Neutrophil (primary cell): ENCODE data around the gene TMEM63B.

Experiments used
- H3K27ac ChIP-seq: fragments of 200-600 bp; sonication (generic); 2 replicates; pipeline ENCODE4 v1.5.1; 2016; ENCODE audit warnings: mild to moderate bottlenecking, moderate library complexity
- H3K27me3 ChIP-seq: fragments of 200-600 bp; sonication (generic); 2 replicates; pipeline ENCODE4 v1.6.0; 2016; ENCODE audit warnings: mild to moderate bottlenecking
- H3K36me3 ChIP-seq: fragments of 200-600 bp; sonication (generic); 2 replicates; pipeline ENCODE4 v1.5.1; 2017
- H3K4me1 ChIP-seq, 2 experiments: fragments of 200-600 bp in 1 of 2; sonication (generic) in 1 of 2; 1 replicate in 1 of 2; 2 replicates in 1 of 2; pipeline versions ENCODE4 v1.5.1 to v1.6.1; 2013 to 2016; ENCODE audit warnings: low read depth in 1 of 2, low read length in 1 of 2, mild to moderate bottlenecking in 1 of 2, moderate library complexity in 1 of 2; ENCODE audit not compliant: control insufficient read depth in 1 of 2, insufficient read depth in 1 of 2
- H3K4me3 ChIP-seq, 2 experiments: fragments of 200-600 bp in 1 of 2; sonication (generic) in 1 of 2; 1 replicate in 1 of 2; 2 replicates in 1 of 2; pipeline ENCODE4 v1.5.1; 2013 to 2016; ENCODE audit warnings: low read depth in 1 of 2, low read length in 1 of 2, mild to moderate bottlenecking in 1 of 2, moderate library complexity in 1 of 2
- H3K9me3 ChIP-seq: fragments of 200-600 bp; sonication (generic); 2 replicates; pipeline ENCODE4 v1.5.1; 2016
- CTCF ChIP-seq: fragments of 200-600 bp; sonication (generic); IDR thresholded peaks from 2 replicates; pipeline ENCODE4 v1.5.1; 2016; ENCODE audit warnings: antibody characterized with exemption

The TMEM63B gene

GRCh38 chr6:44169886-44170570 lies 42.7 kb downstream of the TMEM63B start:
- no peak overlapping the region for H3K4me3 ChIP-seq
- peaks cover 0 to 3% of the 10 kb centered on the region in 2 experiments for H3K4me1 ChIP-seq
- no peaks in the 10 kb centered on the region for H3K9me3 ChIP-seq
- no peaks in the 10 kb centered on the region for H3K36me3 ChIP-seq
- H3K27ac ChIP-seq = no peak overlapping the region
- no peaks in the 10 kb centered on the region for H3K27me3 ChIP-seq
- no peak for TF ChIP-seq CTCF

- Histone ChIP-seq H3K27me3 (peaks cover 9% of the 10 kb centered on the region), H3K27ac (no peak overlapping the region), H3K9me3 (no peaks in the 10 kb centered on the region), H3K4me3 (no peak overlapping the region), H3K4me1 (peaks cover 4 to 9% of the 10 kb centered on the region in 2 experiments), H3K36me3 (no peaks in the 10 kb centered on the region)
- TF ChIP-seq CTCF = no peak
Measured at GRCh38 chr6:44171899-44172546, 44.7 kb downstream of the TMEM63B start.

GRCh38 chr6:44172731-44173500 lies 45.6 kb downstream of the TMEM63B start:
- H3K27me3 ChIP-seq = peaks cover 11% of the 10 kb centered on the region
- H3K4me3 ChIP-seq = no peak overlapping the region
- peak; percentile 85 for TF ChIP-seq CTCF

GRCh38 chr6:44176130-44176761 lies 48.9 kb downstream of the TMEM63B start:
- TF ChIP-seq CTCF = no peak
- Histone ChIP-seq H3K9me3 (no peaks in the 10 kb centered on the region), H3K36me3 (no peaks in the 10 kb centered on the region), H3K4me1 (peaks cover 5 to 9% of the 10 kb centered on the region in 2 experiments), H3K27ac (no peak overlapping the region), H3K4me3 (no peak overlapping the region), H3K27me3 (peaks cover 11% of the 10 kb centered on the region)

More at GRCh38 chr6:44172731-44173500, 45.6 kb downstream of the TMEM63B start:
- H3K36me3 ChIP-seq = no peaks in the 10 kb centered on the region
- H3K27ac ChIP-seq = no peak overlapping the region
- peaks cover 5 to 9% of the 10 kb centered on the region in 2 experiments for H3K4me1 ChIP-seq
- no peaks in the 10 kb centered on the region for H3K9me3 ChIP-seq

DNA sequence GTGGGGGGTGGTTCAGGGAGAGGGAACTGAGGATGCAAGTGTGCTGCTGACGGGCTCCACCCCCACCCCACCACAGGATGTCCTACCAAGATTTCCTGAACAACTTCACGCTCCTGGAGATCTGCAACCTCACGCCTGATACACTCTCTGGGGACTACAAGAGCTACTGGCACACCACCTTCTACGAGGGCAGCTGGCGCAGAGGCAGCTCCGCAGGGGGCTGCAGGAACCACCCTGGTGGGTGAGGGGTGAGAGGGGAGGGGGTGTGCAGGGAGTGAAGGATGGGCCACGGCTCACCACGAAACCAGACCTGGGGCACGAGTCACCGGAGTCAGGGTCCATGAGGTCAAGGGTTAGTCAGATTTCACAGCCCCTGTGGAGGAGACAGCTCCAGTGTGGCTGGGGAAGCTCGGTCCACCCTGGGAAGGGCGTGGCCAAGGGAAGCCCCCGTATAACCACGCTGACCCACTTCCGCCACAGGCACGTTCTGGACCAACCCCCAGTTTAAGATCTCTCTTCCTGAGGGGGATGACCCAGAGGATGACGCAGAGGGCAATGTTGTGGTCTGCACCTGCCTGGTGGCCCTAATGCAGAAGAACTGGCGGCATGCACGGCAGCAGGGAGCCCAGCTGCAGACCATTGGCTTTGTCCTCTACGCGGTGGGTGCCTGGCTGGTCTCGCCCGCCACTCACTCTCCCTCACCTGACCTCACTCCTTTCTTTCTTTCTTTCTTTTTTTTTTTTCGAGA lies 49.6 kb downstream of the TMEM63B start:
- TF ChIP-seq CTCF = no peak
- Histone ChIP-seq H3K4me1 (peaks cover 5 to 9% of the 10 kb centered on the region in 2 experiments), H3K4me3 (no peak overlapping the region), H3K27me3 (peaks cover 11% of the 10 kb centered on the region), H3K36me3 (no peaks in the 10 kb centered on the region), H3K27ac (no peak overlapping the region), H3K9me3 (no peaks in the 10 kb centered on the region)
